Fibroblast of upper back skin (primary cell): ENCODE data around the gene RFPL3.
"Not testable (repeated sequence)": the region's sequence is repeated elsewhere in the genome, so short reads cannot be mapped to it uniquely, and the experiment has no call there.

Experiments
- DNase-seq: peaks from one replicate; pipeline ENCODE4 v3.0.0-alpha.2; 2013

Gene RFPL3

GRCh38 chr22:32331236-32331917 lies 26.3 kb upstream of the RFPL3 start:
- no peak for DNase-seq

- no peak for DNase-seq
Observed at GRCh38 chr22:32331918-32332725, 25.5 kb upstream of the RFPL3 start.

- no peak for DNase-seq
Observed at GRCh38 chr22:32333141-32333768, 24.4 kb upstream of the RFPL3 start.

GRCh38 chr22:32333769-32334659 lies 23.7 kb upstream of the RFPL3 start:
- DNase-seq, result no peak

- no peak for DNase-seq
Observed at GRCh38 chr22:32334660-32335365, 22.9 kb upstream of the RFPL3 start.

- DNase-seq, result no peak
Observed at GRCh38 chr22:32335471-32335870, 22.2 kb upstream of the RFPL3 start.

GRCh38 chr22:32336121-32336603 lies 21.5 kb upstream of the RFPL3 start:
- DNase-seq, result no peak

- no peak for DNase-seq
Observed at GRCh38 chr22:32336771-32337424, 20.8 kb upstream of the RFPL3 start.

- not testable (repeated sequence) for DNase-seq
Observed at GRCh38 chr22:32337425-32337824, 20.2 kb upstream of the RFPL3 start.

- no peak for DNase-seq
Observed at GRCh38 chr22:32338757-32339156, 18.9 kb upstream of the RFPL3 start.

GRCh38 chr22:32339190-32340012 lies 18.3 kb upstream of the RFPL3 start:
- no peak for DNase-seq

- DNase-seq, result no peak
Observed at GRCh38 chr22:32340411-32340810, 17.3 kb upstream of the RFPL3 start.

GRCh38 chr22:32341122-32341740 lies 16.4 kb upstream of the RFPL3 start:
- no peak for DNase-seq

- no peak for DNase-seq
Observed at GRCh38 chr22:32342977-32343376, 14.7 kb upstream of the RFPL3 start.

GRCh38 chr22:32343941-32344340 lies 13.7 kb upstream of the RFPL3 start:
- no peak for DNase-seq

- no peak for DNase-seq
Observed at GRCh38 chr22:32348031-32348611, 9.5 kb upstream of the RFPL3 start.

- DNase-seq, result not testable (repeated sequence)
Observed at GRCh38 chr22:32351875-32352274, 5.8 kb upstream of the RFPL3 start.

- DNase-seq, result no peak
Observed at GRCh38 chr22:32352681-32353080, 5.0 kb upstream of the RFPL3 start.

- DNase-seq, result no peak
Observed at GRCh38 chr22:32353292-32353691, 4.4 kb upstream of the RFPL3 start.

- no peak for DNase-seq
Observed at GRCh38 chr22:32353840-32354239, 3.8 kb upstream of the RFPL3 start.
